WTC11 (cell line): ENCODE data around the gene ITGB3. TPM values are rescaled to one million over a fixed set of nuclear protein-coding genes. Genes with fewer than 3 reads are reported as not detected.

Source experiments
- ATAC-seq: fragments of 200-7000 bp; cut with Tn5 transposase; 2 replicates; pipeline ENCODE4 v1.10.0; 2021; ENCODE audit warnings: mild to moderate bottlenecking, moderate library complexity
- CTCF ChIA-PET: fragments of 300-600 bp; sonication (Branson Sonifier 250); formaldehyde crosslinking; loops from one replicate; lab custom pipeline; 2021; ENCODE audit warnings: antibody characterized with exemption; lab: Charles Lee
- POLR2A ChIA-PET: fragments of 350-600 bp; sonication (Branson Sonifier 250); formaldehyde crosslinking; loops from one replicate; lab custom pipeline; 2021; ENCODE audit warnings: antibody characterized with exemption; lab: Charles Lee
- DNase-seq: peaks from one replicate; pipeline ENCODE4 v3.0.0; 2021; ENCODE audit warnings: low spot score
- H3K27ac Mint-ChIP-seq: 2 replicates; pipeline ENCODE4 v1.8.0; 2021; ENCODE audit warnings: mixed read lengths
- H3K27me3 Mint-ChIP-seq: 2 replicates; pipeline ENCODE4 v1.8.0; 2021; ENCODE audit warnings: low read depth, mild to moderate bottlenecking, moderate library complexity, mixed read lengths
- H3K36me3 Mint-ChIP-seq: 2 replicates; pipeline ENCODE4 v1.8.0; 2021; ENCODE audit warnings: mixed read lengths
- H3K4me1 Mint-ChIP-seq: 2 replicates; pipeline ENCODE4 v1.8.0; 2022; ENCODE audit warnings: mixed read lengths
- H3K4me3 Mint-ChIP-seq: 2 replicates; pipeline ENCODE4 v1.8.0; 2021; ENCODE audit warnings: mild to moderate bottlenecking, moderate library complexity, mixed read lengths
- H3K9me3 Mint-ChIP-seq: 2 replicates; pipeline ENCODE4 v1.8.0; 2021; ENCODE audit warnings: mixed read lengths
- ARID4B ChIP-seq: sonication (generic); formaldehyde crosslinking; IDR thresholded peaks from 2 replicates; pipeline ENCODE4 v1.8.0; 2023; ENCODE audit warnings: missing genetic modification reagents, mild to moderate bottlenecking, borderline replicate concordance
- CREM ChIP-seq: sonication (generic); formaldehyde crosslinking; IDR thresholded peaks from 2 replicates; pipeline ENCODE4 v1.8.1; 2022; ENCODE audit warnings: mild to moderate bottlenecking, missing genetic modification reagents, moderate library complexity
- FOXK1 ChIP-seq: sonication (generic); formaldehyde crosslinking; IDR thresholded peaks from 2 replicates; pipeline ENCODE4 v1.8.0; 2022; ENCODE audit warnings: mild to moderate bottlenecking, moderate library complexity, missing genetic modification reagents
- HMGA2 ChIP-seq: fragments of 250-450 bp; sonication (Bioruptor Pico); IDR thresholded peaks from 2 replicates; pipeline ENCODE4 v1.4.0; 2021; ENCODE audit warnings: mild to moderate bottlenecking, moderate library complexity
- HMGXB4 ChIP-seq: sonication (generic); formaldehyde crosslinking; IDR thresholded peaks from 2 replicates; pipeline ENCODE4 v1.8.1; 2023; ENCODE audit warnings: mild to moderate bottlenecking, moderate library complexity, missing genetic modification reagents
- IRF1 ChIP-seq: sonication (generic); formaldehyde crosslinking; IDR thresholded peaks from 2 replicates; pipeline ENCODE4 v1.8.0; 2023; ENCODE audit warnings: missing genetic modification reagents
- KAT7 ChIP-seq: sonication (generic); formaldehyde crosslinking; IDR thresholded peaks from 2 replicates; pipeline ENCODE4 v1.8.1; 2023; ENCODE audit warnings: missing genetic modification reagents, mild to moderate bottlenecking, borderline replicate concordance
- NFATC4 ChIP-seq: fragments of 250-450 bp; sonication (Bioruptor Pico); IDR thresholded peaks from 2 replicates; pipeline ENCODE4 v1.9.0; 2021; ENCODE audit warnings: mild to moderate bottlenecking
- NFYB ChIP-seq: sonication (generic); formaldehyde crosslinking; conservative IDR thresholded peaks from 2 replicates; pipeline ENCODE4 v1.8.0; 2022; ENCODE audit warnings: low read depth, missing genetic modification reagents
- PREB ChIP-seq: sonication (generic); formaldehyde crosslinking; IDR thresholded peaks from 2 replicates; pipeline ENCODE4 v1.8.1; 2022; ENCODE audit warnings: mild to moderate bottlenecking, missing genetic modification reagents, moderate library complexity, borderline replicate concordance
- SMAD3 ChIP-seq: sonication (generic); formaldehyde crosslinking; IDR thresholded peaks from 2 replicates; pipeline ENCODE4 v1.8.0; 2022; ENCODE audit warnings: missing genetic modification reagents, mild to moderate bottlenecking, borderline replicate concordance
- SOX15 ChIP-seq: fragments of 250-450 bp; sonication (Bioruptor Pico); IDR thresholded peaks from 2 replicates; pipeline ENCODE4 v1.9.0; 2021; ENCODE audit warnings: mild to moderate bottlenecking
- SP1 ChIP-seq: sonication (generic); formaldehyde crosslinking; conservative IDR thresholded peaks from 2 replicates; pipeline ENCODE4 v1.8.1; 2022; ENCODE audit warnings: missing genetic modification reagents
- TEAD4 ChIP-seq: sonication (generic); formaldehyde crosslinking; IDR thresholded peaks from 2 replicates; pipeline ENCODE4 v1.8.0; 2022; ENCODE audit warnings: mild to moderate bottlenecking, missing genetic modification reagents
- ZBTB43 ChIP-seq: sonication (generic); formaldehyde crosslinking; IDR thresholded peaks from 2 replicates; pipeline ENCODE4 v1.8.1; 2023; ENCODE audit warnings: mild to moderate bottlenecking, missing genetic modification reagents
- ZNF121 ChIP-seq: sonication (generic); formaldehyde crosslinking; IDR thresholded peaks from 2 replicates; pipeline ENCODE4 v1.8.0; 2023; ENCODE audit warnings: missing genetic modification reagents
- ZNF416 ChIP-seq: fragments of 250-450 bp; sonication (Bioruptor Pico); IDR thresholded peaks from 2 replicates; pipeline ENCODE4 v1.9.0; 2021; ENCODE audit warnings: mild to moderate bottlenecking, inconsistent platforms
- total RNA-seq: library from RNA; stranded (reverse); gene quantifications from 3 replicates; pipeline ENCODE4 v1.2.3, GENCODE V29; 2021
- TF ChIP-seq, protein P1 (sequence below): sonication (generic); formaldehyde crosslinking; IDR thresholded peaks from 2 replicates; pipeline ENCODE4 v1.8.1; 2022; ENCODE audit warnings: mild to moderate bottlenecking, moderate library complexity, missing genetic modification reagents
- TF ChIP-seq, protein P2 (sequence below): fragments of 200-600 bp; IDR thresholded peaks from 2 replicates; pipeline ENCODE4 v1.8.0; 2022; ENCODE audit warnings: antibody characterized with exemption
- TF ChIP-seq, protein P3 (sequence below): sonication (generic); formaldehyde crosslinking; IDR thresholded peaks from 2 replicates; pipeline ENCODE4 v1.8.0; 2023; ENCODE audit warnings: mild to moderate bottlenecking, missing genetic modification reagents
- TF ChIP-seq, protein P4 (sequence below): sonication (generic); formaldehyde crosslinking; IDR thresholded peaks from 2 replicates; pipeline ENCODE4 v1.8.1; 2023; ENCODE audit warnings: mild to moderate bottlenecking, missing genetic modification reagents, moderate library complexity

Gene ITGB3
- total RNA-seq, 1 experiment from 2014 or later, result 0.04 TPM

- H3K36me3 Mint-ChIP-seq, result no peaks in the 10 kb centered on the region
- no peak for TF ChIP-seq NFATC4 (CRISPR knock-in tag)
- TF ChIP-seq, protein P1, sequence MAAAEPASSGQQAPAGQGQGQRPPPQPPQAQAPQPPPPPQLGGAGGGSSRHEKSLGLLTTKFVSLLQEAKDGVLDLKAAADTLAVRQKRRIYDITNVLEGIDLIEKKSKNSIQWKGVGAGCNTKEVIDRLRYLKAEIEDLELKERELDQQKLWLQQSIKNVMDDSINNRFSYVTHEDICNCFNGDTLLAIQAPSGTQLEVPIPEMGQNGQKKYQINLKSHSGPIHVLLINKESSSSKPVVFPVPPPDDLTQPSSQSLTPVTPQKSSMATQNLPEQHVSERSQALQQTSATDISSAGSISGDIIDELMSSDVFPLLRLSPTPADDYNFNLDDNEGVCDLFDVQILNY, result no peak
- TF ChIP-seq SMAD3 (CRISPR knock-in tag), result no peak
- TF ChIP-seq KAT7 (CRISPR knock-in tag), result no peak
- no peak for TF ChIP-seq ZNF416
- no peak for TF ChIP-seq HMGXB4 (CRISPR knock-in tag)
- no peak for TF ChIP-seq CREM (CRISPR knock-in tag)
- no peak for TF ChIP-seq SOX15 (CRISPR knock-in tag)
- TF ChIP-seq NFYB (CRISPR knock-in tag), result no peak
- no peak for TF ChIP-seq FOXK1
- TF ChIP-seq ZNF121, result no peak
- TF ChIP-seq HMGA2 (CRISPR knock-in tag), result no peak
- TF ChIP-seq, protein P2, sequence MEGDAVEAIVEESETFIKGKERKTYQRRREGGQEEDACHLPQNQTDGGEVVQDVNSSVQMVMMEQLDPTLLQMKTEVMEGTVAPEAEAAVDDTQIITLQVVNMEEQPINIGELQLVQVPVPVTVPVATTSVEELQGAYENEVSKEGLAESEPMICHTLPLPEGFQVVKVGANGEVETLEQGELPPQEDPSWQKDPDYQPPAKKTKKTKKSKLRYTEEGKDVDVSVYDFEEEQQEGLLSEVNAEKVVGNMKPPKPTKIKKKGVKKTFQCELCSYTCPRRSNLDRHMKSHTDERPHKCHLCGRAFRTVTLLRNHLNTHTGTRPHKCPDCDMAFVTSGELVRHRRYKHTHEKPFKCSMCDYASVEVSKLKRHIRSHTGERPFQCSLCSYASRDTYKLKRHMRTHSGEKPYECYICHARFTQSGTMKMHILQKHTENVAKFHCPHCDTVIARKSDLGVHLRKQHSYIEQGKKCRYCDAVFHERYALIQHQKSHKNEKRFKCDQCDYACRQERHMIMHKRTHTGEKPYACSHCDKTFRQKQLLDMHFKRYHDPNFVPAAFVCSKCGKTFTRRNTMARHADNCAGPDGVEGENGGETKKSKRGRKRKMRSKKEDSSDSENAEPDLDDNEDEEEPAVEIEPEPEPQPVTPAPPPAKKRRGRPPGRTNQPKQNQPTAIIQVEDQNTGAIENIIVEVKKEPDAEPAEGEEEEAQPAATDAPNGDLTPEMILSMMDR, result no peak
- no peak for TF ChIP-seq TEAD4 (CRISPR knock-in tag)
- TF ChIP-seq, all 79 proteins: peak for 0
- Mint-ChIP-seq H3K4me3 (no peak overlapping the region), H3K9me3 (no peaks in the 10 kb centered on the region), H3K4me1 (peaks cover 3% of the 10 kb centered on the region), H3K27me3 (peaks cover 4% of the 10 kb centered on the region; the same call in 1 of the 2 replicates), H3K27ac (no peak overlapping the region)
- DNase-seq (no peak), ATAC-seq (no peak)
- ChIA-PET POLR2A (no interaction called here), CTCF (no interaction called here)
Observed at GRCh38 chr17:47210779-47211178, 42.8 kb upstream of the ITGB3 start.

GRCh38 chr17:47212458-47212857, 41.2 kb upstream of the ITGB3 start:
- DNase-seq (no peak), ATAC-seq (no peak)
- POLR2A ChIA-PET, result no interaction called here
- Mint-ChIP-seq H3K27me3 (peaks cover 3% of the 10 kb centered on the region; the same call in 1 of the 2 replicates), H3K36me3 (no peaks in the 10 kb centered on the region), H3K4me3 (no peak overlapping the region), H3K9me3 (no peaks in the 10 kb centered on the region), H3K27ac (no peak overlapping the region), H3K4me1 (no peaks in the 10 kb centered on the region)
- CTCF ChIA-PET, result no interaction called here
- TF ChIP-seq, protein P3, sequence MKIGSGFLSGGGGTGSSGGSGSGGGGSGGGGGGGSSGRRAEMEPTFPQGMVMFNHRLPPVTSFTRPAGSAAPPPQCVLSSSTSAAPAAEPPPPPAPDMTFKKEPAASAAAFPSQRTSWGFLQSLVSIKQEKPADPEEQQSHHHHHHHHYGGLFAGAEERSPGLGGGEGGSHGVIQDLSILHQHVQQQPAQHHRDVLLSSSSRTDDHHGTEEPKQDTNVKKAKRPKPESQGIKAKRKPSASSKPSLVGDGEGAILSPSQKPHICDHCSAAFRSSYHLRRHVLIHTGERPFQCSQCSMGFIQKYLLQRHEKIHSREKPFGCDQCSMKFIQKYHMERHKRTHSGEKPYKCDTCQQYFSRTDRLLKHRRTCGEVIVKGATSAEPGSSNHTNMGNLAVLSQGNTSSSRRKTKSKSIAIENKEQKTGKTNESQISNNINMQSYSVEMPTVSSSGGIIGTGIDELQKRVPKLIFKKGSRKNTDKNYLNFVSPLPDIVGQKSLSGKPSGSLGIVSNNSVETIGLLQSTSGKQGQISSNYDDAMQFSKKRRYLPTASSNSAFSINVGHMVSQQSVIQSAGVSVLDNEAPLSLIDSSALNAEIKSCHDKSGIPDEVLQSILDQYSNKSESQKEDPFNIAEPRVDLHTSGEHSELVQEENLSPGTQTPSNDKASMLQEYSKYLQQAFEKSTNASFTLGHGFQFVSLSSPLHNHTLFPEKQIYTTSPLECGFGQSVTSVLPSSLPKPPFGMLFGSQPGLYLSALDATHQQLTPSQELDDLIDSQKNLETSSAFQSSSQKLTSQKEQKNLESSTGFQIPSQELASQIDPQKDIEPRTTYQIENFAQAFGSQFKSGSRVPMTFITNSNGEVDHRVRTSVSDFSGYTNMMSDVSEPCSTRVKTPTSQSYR (CRISPR knock-in tag), result no peak
- TF ChIP-seq IRF1, result no peak
- TF ChIP-seq SP1, result no peak
- TF ChIP-seq NFYB (CRISPR knock-in tag), result no peak
- no peak for TF ChIP-seq ARID4B (CRISPR knock-in tag)
- TF ChIP-seq, protein P4, sequence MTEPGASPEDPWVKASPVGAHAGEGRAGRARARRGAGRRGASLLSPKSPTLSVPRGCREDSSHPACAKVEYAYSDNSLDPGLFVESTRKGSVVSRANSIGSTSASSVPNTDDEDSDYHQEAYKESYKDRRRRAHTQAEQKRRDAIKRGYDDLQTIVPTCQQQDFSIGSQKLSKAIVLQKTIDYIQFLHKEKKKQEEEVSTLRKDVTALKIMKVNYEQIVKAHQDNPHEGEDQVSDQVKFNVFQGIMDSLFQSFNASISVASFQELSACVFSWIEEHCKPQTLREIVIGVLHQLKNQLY (CRISPR knock-in tag), result no peak
- TF ChIP-seq ZBTB43, result no peak
- no peak for TF ChIP-seq PREB (CRISPR knock-in tag)
